BLaER1 (cell line): Measurements from ENCODE around the gene ANK3.

Experiments
- H3K27ac ChIP-seq: shearing (Covaris generic); formaldehyde crosslinking; 2 replicates; pipeline ENCODE4 v1.8.1; 2022
- H3K27me3 ChIP-seq: shearing (Covaris generic); formaldehyde crosslinking; 2 replicates; pipeline ENCODE4 v1.8.1; 2022
- H3K36me3 ChIP-seq: shearing (Covaris generic); formaldehyde crosslinking; 2 replicates; pipeline ENCODE4 v1.8.1; 2022
- H3K4me1 ChIP-seq: shearing (Covaris generic); formaldehyde crosslinking; 2 replicates; pipeline ENCODE4 v1.8.1; 2022
- H3K4me2 ChIP-seq: shearing (Covaris generic); formaldehyde crosslinking; 2 replicates; pipeline ENCODE4 v1.8.1; 2022
- H3K4me3 ChIP-seq: shearing (Covaris generic); formaldehyde crosslinking; 2 replicates; pipeline ENCODE4 v1.8.1; 2022
- H3K9ac ChIP-seq: shearing (Covaris generic); formaldehyde crosslinking; 2 replicates; pipeline ENCODE4 v1.8.1; 2022
- H3K9me3 ChIP-seq: shearing (Covaris generic); formaldehyde crosslinking; 2 replicates; pipeline ENCODE4 v1.8.1; 2022
- H4K20me1 ChIP-seq: shearing (Covaris generic); formaldehyde crosslinking; 2 replicates; pipeline ENCODE4 v1.8.1; 2022
- Cebpa-rat ChIP-seq: shearing (Covaris generic); IDR thresholded peaks from 2 replicates; pipeline ENCODE4 v1.8.1; 2022

Gene ANK3

DNA sequence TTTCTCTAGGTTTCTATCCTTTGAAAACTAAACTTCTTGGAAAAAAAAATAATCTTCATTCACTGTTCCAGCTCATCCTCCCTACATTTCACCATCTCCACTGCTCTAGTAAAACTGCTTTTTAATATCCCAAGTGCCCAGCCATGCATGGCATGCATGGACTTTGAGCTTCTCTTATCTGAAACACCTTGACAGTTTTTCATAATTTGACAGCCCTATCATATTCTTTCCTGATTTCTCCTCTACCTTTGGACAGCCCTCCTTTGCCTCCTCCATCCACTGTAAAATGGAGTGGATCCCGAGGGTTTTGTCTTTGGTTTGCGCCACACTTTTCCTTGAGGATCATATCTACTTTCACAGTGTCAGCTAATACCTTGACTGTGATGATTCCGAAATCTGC is 212.8 kb downstream of the ANK3 start:
- Histone ChIP-seq H3K36me3 (no peaks in the 10 kb centered on the region), H3K27ac (no peak overlapping the region), H3K9ac (no peak overlapping the region), H3K27me3 (no peaks in the 10 kb centered on the region), H3K4me1 (no peaks in the 10 kb centered on the region), H3K4me3 (no peak overlapping the region), H4K20me1 (no peaks in the 10 kb centered on the region), H3K9me3 (no peaks in the 10 kb centered on the region), H3K4me2 (no peak overlapping the region)
- TF ChIP-seq Cebpa-rat: no peak

DNA sequence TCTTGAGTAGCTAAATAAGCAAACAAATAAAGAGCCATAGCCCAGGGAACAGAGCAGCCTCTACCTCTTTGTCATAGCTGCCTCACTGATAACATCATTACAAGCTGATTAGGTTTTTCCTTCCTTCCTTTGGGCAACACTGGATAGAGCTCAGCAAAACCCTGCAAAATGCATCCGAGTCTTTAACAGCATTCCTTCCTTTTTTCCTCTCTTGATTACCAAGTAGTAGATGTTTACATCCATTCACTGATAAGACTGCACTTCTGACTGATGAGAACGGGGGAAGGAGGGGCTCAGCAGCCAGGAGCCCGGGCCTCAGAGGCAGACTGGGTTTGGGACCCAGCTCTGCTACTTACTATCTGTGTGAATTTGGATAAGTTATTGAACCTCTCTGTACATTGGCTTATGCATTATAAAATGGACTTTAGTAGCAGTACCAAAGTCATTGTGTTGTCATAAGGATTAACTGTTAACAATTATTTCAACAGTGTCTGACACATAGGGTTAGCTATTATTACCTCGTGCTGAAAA is 214.2 kb downstream of the ANK3 start:
- Histone ChIP-seq H3K4me2 (no peak overlapping the region), H3K4me1 (no peaks in the 10 kb centered on the region), H3K36me3 (no peaks in the 10 kb centered on the region), H3K27me3 (no peaks in the 10 kb centered on the region), H3K9ac (no peak overlapping the region), H4K20me1 (no peaks in the 10 kb centered on the region), H3K27ac (no peak overlapping the region), H3K4me3 (no peak overlapping the region), H3K9me3 (no peaks in the 10 kb centered on the region)
- TF ChIP-seq Cebpa-rat: no peak

DNA sequence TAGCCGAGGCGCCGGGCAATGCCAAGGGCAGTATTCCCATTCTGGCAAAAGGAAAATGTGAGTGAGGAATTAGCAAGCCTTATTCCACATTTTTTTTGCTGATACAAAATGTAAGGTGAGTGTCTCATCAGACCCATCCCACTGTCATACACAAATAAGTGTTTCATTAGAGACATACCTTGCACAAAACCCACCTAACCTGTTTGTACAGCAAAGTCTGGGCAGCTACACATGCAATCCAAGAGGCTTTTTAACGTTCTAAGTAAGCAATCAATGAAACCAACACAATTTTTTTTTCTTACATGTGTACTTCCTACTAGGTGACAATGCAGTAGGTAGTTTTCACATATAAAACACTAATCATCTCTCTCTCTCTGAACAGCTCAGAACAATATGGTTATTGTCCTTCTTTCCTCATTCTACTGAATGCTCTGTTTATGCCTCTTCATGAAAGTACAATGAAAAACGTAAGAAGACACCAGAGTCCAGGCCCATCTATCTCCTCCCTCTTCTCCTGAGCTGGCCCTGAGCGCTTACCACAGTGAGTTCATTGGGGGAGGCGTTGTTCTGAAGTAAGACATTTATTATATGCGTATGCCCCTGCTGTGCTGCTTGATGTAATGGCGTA is 217.2 kb downstream of the ANK3 start:
- H3K27ac ChIP-seq: no peak overlapping the region
- no peaks in the 10 kb centered on the region for H3K9me3 ChIP-seq
- no peaks in the 10 kb centered on the region for H3K4me1 ChIP-seq
- H3K4me3 ChIP-seq: no peak overlapping the region
- TF ChIP-seq Cebpa-rat: no peak
- no peaks in the 10 kb centered on the region for H4K20me1 ChIP-seq
- H3K27me3 ChIP-seq: no peaks in the 10 kb centered on the region
- H3K9ac ChIP-seq: no peak overlapping the region
- no peak overlapping the region for H3K4me2 ChIP-seq
- no peaks in the 10 kb centered on the region for H3K36me3 ChIP-seq

DNA sequence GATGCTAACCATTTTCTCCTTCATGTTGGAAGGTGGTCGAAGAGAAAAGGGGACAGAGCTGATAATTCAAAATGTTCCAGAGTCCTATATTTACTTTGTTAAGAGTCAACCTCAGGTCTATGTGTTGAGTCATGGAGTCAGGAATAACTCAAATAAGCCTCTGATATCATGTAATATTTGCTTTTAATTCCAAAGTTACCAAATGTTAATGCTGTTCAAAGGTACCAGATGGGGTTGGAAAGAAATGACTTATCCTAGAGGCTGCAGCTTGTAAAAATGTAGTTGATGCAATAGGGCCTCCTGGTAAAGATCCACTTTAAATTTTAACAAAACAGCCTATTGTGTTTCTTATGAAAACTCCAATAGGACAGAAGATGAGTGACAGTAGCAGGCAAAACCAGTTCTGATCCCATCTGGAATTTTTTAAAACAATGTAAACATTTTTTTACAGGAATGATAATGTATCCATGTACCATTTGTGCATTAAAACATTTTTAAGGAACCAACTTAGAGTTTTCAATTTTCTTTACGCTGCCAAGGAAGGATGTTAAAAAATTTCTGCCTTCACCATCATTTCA is 218.2 kb downstream of the ANK3 start:
- no peaks in the 10 kb centered on the region for H3K9me3 ChIP-seq
- no peaks in the 10 kb centered on the region for H3K4me1 ChIP-seq
- no peaks in the 10 kb centered on the region for H3K36me3 ChIP-seq
- no peaks in the 10 kb centered on the region for H3K27me3 ChIP-seq
- no peak overlapping the region for H3K27ac ChIP-seq
- H3K4me2 ChIP-seq: no peak overlapping the region
- no peak overlapping the region for H3K4me3 ChIP-seq
- H3K9ac ChIP-seq: no peak overlapping the region
- no peaks in the 10 kb centered on the region for H4K20me1 ChIP-seq
- TF ChIP-seq Cebpa-rat: no peak

DNA sequence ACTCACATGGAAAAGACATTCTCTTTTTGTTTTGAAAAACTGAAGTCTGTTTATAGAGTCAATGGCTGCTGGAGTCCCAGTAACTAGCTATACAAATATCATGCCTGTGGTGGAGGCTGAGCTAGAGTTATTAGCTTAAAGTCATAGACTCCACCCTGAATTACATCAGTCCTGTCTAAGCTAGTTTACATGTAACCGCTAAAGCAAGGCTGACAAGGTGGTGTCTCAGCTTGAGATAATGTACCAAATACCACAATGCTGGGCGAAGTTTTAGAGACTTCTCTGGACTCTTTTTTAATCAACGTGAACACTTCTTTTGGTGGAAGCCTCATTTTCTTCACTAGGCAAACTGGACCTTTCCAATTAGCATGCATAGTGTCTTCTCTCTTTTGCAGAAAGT is 219.4 kb downstream of the ANK3 start:
- Histone ChIP-seq H3K4me1 (no peaks in the 10 kb centered on the region), H3K27ac (no peak overlapping the region), H3K4me3 (no peak overlapping the region), H3K36me3 (no peaks in the 10 kb centered on the region), H3K27me3 (no peaks in the 10 kb centered on the region), H4K20me1 (no peaks in the 10 kb centered on the region), H3K4me2 (no peak overlapping the region), H3K9ac (no peak overlapping the region), H3K9me3 (no peaks in the 10 kb centered on the region)
- no peak for TF ChIP-seq Cebpa-rat

DNA sequence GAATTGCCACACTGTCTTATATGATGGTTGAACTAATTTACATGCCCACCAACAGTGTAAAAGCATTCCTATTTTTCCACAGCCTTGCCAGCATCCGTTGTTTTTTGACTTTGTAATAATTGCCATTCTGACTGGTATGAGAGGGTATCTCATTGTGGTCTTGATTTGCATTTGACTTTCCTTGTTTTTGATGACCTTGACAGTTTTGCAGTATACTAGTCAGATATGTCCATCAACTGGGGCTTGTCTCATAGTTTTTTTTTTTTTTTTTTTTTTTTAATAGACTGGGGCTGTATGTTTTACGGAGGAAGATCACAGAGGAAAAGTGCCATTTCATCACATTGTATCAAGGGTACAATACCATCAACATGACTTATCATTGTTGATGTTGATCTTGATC is 220.6 kb downstream of the ANK3 start:
- Histone ChIP-seq H3K4me1 (no peaks in the 10 kb centered on the region), H3K9ac (no peak overlapping the region), H3K27ac (no peak overlapping the region), H4K20me1 (no peaks in the 10 kb centered on the region), H3K36me3 (no peaks in the 10 kb centered on the region), H3K27me3 (no peaks in the 10 kb centered on the region), H3K4me2 (no peak overlapping the region), H3K4me3 (no peak overlapping the region), H3K9me3 (no peaks in the 10 kb centered on the region)
- TF ChIP-seq Cebpa-rat: no peak

DNA sequence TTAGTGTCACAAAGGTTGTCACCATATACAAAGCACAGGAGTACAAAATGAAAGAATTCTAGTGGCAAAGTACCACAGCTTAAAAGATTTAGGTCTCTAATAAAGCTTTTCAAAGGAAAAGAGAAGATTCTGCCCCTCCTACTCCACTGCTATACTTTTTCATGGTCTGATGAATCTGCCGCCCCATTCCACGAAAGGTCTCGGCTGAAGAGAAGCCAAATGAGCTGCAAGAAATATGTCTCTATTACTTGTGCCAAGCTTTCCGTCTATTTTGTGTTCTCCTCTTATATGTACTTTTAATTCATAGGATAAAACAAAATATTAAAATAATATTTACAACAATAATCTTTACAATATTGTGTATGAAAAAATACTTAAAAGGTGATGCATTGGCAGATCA is 222.6 kb downstream of the ANK3 start:
- Histone ChIP-seq H3K4me3 (no peak overlapping the region), H3K36me3 (no peaks in the 10 kb centered on the region), H4K20me1 (no peaks in the 10 kb centered on the region), H3K4me2 (no peak overlapping the region), H3K9ac (no peak overlapping the region), H3K4me1 (no peaks in the 10 kb centered on the region), H3K27ac (no peak overlapping the region), H3K27me3 (no peaks in the 10 kb centered on the region), H3K9me3 (no peaks in the 10 kb centered on the region)
- no peak for TF ChIP-seq Cebpa-rat

DNA sequence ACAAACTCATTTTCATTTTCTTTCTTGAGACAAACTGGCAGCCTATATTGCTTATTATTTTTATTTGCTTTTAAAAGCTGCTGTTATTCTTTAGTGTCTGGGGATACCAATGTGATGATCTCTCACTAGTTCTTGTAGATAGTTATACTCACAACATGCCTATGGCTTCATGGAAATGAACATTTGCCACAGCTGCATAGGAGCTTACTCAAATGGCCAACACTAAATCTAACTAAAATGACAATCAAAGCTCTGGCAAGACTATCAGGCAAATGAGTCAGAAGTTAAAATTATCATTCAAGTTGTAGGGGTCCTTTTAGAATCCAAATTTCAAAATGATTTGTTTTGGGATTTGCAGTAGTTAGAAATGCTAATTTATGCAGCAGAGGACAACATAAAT is 225.9 kb downstream of the ANK3 start:
- H4K20me1 ChIP-seq: no peaks in the 10 kb centered on the region
- H3K27me3 ChIP-seq: no peaks in the 10 kb centered on the region
- H3K9ac ChIP-seq: no peak overlapping the region
- no peaks in the 10 kb centered on the region for H3K36me3 ChIP-seq
- no peak overlapping the region for H3K27ac ChIP-seq
- H3K4me3 ChIP-seq: no peak overlapping the region
- no peak for TF ChIP-seq Cebpa-rat
- no peak overlapping the region for H3K4me2 ChIP-seq
- H3K9me3 ChIP-seq: no peaks in the 10 kb centered on the region
- no peaks in the 10 kb centered on the region for H3K4me1 ChIP-seq

DNA sequence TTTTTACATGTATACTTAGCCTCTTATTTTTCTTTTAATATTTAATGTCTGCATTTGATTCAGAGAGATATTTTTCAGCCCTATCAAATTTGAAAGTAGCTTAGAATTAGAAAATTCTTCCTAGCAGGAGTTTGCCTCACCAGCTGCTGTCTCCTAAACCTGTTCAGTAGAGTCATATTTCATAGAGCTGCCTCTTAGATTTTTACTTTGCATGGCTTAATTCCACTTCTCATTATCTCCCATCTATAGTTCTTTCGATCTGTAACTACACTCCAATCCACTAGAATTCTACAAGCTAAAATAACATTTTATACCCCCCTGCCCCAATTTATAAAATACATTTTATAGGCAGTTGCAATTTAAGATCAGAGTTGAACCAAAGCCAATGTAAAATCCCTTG is 227.0 kb downstream of the ANK3 start:
- no peaks in the 10 kb centered on the region for H3K27me3 ChIP-seq
- H3K9ac ChIP-seq: no peak overlapping the region
- no peak overlapping the region for H3K27ac ChIP-seq
- TF ChIP-seq Cebpa-rat: no peak
- no peaks in the 10 kb centered on the region for H3K36me3 ChIP-seq
- H3K4me3 ChIP-seq: no peak overlapping the region
- H3K4me2 ChIP-seq: no peak overlapping the region
- H3K4me1 ChIP-seq: no peaks in the 10 kb centered on the region
- no peaks in the 10 kb centered on the region for H3K9me3 ChIP-seq
- no peaks in the 10 kb centered on the region for H4K20me1 ChIP-seq

DNA sequence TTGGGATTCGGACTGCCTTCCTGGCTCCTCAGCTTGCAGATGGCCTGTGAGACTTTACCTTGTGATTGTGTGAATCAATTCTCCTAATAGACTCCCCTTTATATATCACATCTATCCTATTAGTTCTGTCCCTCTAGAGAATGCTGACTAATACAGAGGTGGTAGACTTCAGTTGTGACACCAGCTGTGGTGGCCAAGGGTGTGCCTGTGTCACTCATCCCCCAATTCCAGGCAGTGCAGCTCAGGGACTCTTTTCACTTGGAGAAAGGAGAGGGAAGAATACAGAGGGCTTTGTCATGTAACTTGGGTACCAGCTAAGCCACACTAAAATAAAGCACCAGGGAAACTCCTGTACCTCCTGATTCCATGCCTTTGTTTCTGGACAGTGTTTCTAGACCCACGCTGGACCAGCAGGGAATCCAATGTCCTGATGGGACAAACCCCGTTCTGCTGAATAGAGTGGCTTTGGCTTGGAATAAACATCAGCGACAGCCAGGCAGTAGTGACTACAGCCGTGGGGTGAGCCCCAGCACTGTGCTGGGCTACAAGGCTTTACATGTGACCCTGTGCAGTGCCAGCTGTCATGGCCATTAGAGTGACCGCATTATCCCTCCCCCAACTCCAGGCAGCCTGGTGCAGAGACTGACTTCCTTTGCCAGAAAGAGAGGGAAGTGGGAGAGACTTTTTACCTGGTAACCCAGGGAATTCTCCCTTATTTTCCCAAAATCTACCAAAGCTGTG is 233.6 kb downstream of the ANK3 start:
- Histone ChIP-seq H3K9me3 (no peaks in the 10 kb centered on the region), H3K4me2 (no peak overlapping the region), H3K27me3 (no peaks in the 10 kb centered on the region), H3K27ac (no peak overlapping the region), H4K20me1 (no peaks in the 10 kb centered on the region), H3K4me1 (no peaks in the 10 kb centered on the region), H3K9ac (no peak overlapping the region), H3K4me3 (no peak overlapping the region), H3K36me3 (no peaks in the 10 kb centered on the region)
- TF ChIP-seq Cebpa-rat: no peak
